Spleen (tissue), 11 donors: ENCODE results near the gene TOP3A. TPM values are rescaled to one million over a fixed set of nuclear protein-coding genes. Genes with fewer than 3 reads are reported as not detected.

Experiments
- DNase-seq: peaks from one replicate; pipeline ENCODE4 v3.0.0-alpha.2; 2020
- H3K27ac ChIP-seq, 8 donors: fragments of 200-600 bp; sonication (generic) in 7 of 8; 1 replicate in 4 of 8; 2 replicates in 4 of 8; pipeline versions ENCODE4 v1.5.0 to v1.8.0; 2016 to 2021; ENCODE audit warnings: inconsistent platforms in 4 of 8, mild to moderate bottlenecking in 4 of 8, moderate library complexity in 1 of 8
- H3K27me3 ChIP-seq, 7 donors: fragments of 200-600 bp; sonication (generic) in 6 of 7; replicated peaks in 1 of 7; 1 replicate in 4 of 7; 2 replicates in 3 of 7; pipeline versions ENCODE4 v1.5.0 to v1.8.0; 2016 to 2021; ENCODE audit warnings: inconsistent platforms in 3 of 7, mild to moderate bottlenecking in 1 of 7
- H3K36me3 ChIP-seq, 6 donors: fragments of 200-600 bp; sonication (generic) in 5 of 6; 1 replicate in 4 of 6; 2 replicates in 2 of 6; pipeline versions ENCODE4 v1.5.0 to v1.8.0; 2016 to 2021; ENCODE audit warnings: inconsistent platforms in 2 of 6
- H3K4me1 ChIP-seq, 6 donors: fragments of 200-600 bp; sonication (generic) in 5 of 6; 1 replicate in 3 of 6; 2 replicates in 3 of 6; pipeline versions ENCODE4 v1.5.0 to v1.8.0; 2016 to 2021; ENCODE audit warnings: inconsistent platforms in 3 of 6
- H3K4me3 ChIP-seq, 8 donors: fragments of 200-600 bp; sonication (generic) in 7 of 8; 1 replicate in 4 of 8; 2 replicates in 4 of 8; pipeline versions ENCODE4 v1.5.0 to v1.8.0; 2016 to 2021; ENCODE audit warnings: inconsistent platforms in 4 of 8, mild to moderate bottlenecking in 4 of 8, moderate library complexity in 2 of 8
- H3K9me3 ChIP-seq, 8 donors: fragments of 200-600 bp; sonication (generic) in 7 of 8; 1 replicate in 4 of 8; 2 replicates in 4 of 8; pipeline versions ENCODE4 v1.5.0 to v1.8.0; 2016 to 2021; ENCODE audit warnings: inconsistent platforms in 4 of 8
- CTCF ChIP-seq, 11 experiments: fragments of 200-600 bp in 7 of 11; fragments of 450-650 bp in 4 of 11; sonication (generic) in 4 of 11; IDR thresholded peaks in 8 of 11; conservative IDR thresholded peaks in 3 of 11; 1 replicate in 7 of 11; 2 replicates in 4 of 11; pipeline versions ENCODE4 v1.4.0 to v1.8.0; 2016 to 2021; ENCODE audit warnings: antibody characterized with exemption in 11 of 11, inconsistent platforms in 4 of 11, mild to moderate bottlenecking in 1 of 11
- POLR2A ChIP-seq, 3 donors: fragments of 450-650 bp; IDR thresholded peaks; one replicate each; pipeline ENCODE4 v1.5.1; 2017; ENCODE audit warnings: antibody characterized with exemption in 3 of 3, mild to moderate bottlenecking in 1 of 3
- POLR2AphosphoS5 ChIP-seq, 3 donors: sonication (generic); formaldehyde crosslinking; IDR thresholded peaks; one replicate each; pipeline ENCODE4 v1.5.1; 2017; ENCODE audit warnings: antibody characterized with exemption in 3 of 3
- WGBS, 5 donors: extraction: QIAGEN DNeasy Blood & Tissue Kit in 3 of 5; methylation state at CpG; one replicate each; pipeline versions ENCODE4 v1.1.5 to v1.1.7; 2013 to 2018; 5-methylcytosine and 5-hydroxymethylcytosine counted together
- intact Hi-C: fragments of 100-400 bp; cut with DNase I; formaldehyde crosslinking; loops from one replicate; pipeline ENCODE4 v1.15.0; 2023; ENCODE audit warnings: low total_unique reads
- polyA plus RNA-seq, 3 donors: library from polyadenylated mRNA; stranded (reverse); fragments of 200-250 nt; gene quantifications; one replicate each; pipeline ENCODE4 v1.2.1, GENCODE V29; 2013
- total RNA-seq, 7 donors: library from RNA; depleted of rRNA in 3 of 7; stranded (reverse); fragments of >200 nt in 3 of 7; fragmentation: NEBNext Ultra II Directional in 4 of 7; extraction: Animal tissue kit (Norgen Biotek cat#: 25700) in 4 of 7; gene quantifications; one replicate each; pipeline versions ENCODE4 v1.1.0 to v1.2.1, GENCODE V29; 2016 to 2021
- donor health status: healthy with polysubstance abuse.
- donor health status: DM: no; HTN: no; CAD: no; lungs with moderate emphysema.
- donor health status: DM: no; HTN: no; CAD: no.
- donor health status: Bipolar disorder and iron deficiency.
- donor health status: healthy.
- donor health status: DM: no; HTN: no; CAD: no.
- donor health status: DM: yes; HTN: yes; CAD: no.

TOP3A gene
- total and polyA plus RNA-seq, 10 donors: 9.8 to 60.1 (median 43.9) TPM

GRCh38 chr17:18326572-18326971 lies 11.8 kb upstream of the TOP3A start:
- TF ChIP-seq POLR2AphosphoS5 (IDR thresholded peaks at IDR 0.05): peak in 2 of 3 donors; percentile 40 to 57
- TF ChIP-seq CTCF (IDR thresholded peaks at IDR 0.05 in 8 of 11, conservative IDR thresholded peaks at IDR 0.05 in 3 of 11): no peak
- WGBS, 5 donors: 94 to 98% (median 95%) methylated on average over 6 of the region's 6 CpGs
- no peaks in the 10 kb centered on the region for H3K9me3 ChIP-seq
- peaks cover 8 to 100% (median 78%) of the 10 kb centered on the region in 6 donors for H3K36me3 ChIP-seq
- H3K27me3 ChIP-seq: no peaks in the 10 kb centered on the region
- peak overlapping the region in 1 of 8 donors; percentile 14 for H3K27ac ChIP-seq
- H3K4me1 ChIP-seq: peaks cover 4 to 57% (median 41%) of the 10 kb centered on the region in 6 donors
- no peak for DNase-seq
- no peak overlapping the region for H3K4me3 ChIP-seq
- intact Hi-C loops: no loop called here

- intact Hi-C loops: no loop called here
- Histone ChIP-seq H3K4me1 (peaks cover 4 to 62% (median 44%) of the 10 kb centered on the region in 6 donors), H3K27ac (peak overlapping the region in 4 of 8 donors; percentile 14 to 67 (median 46)), H3K9me3 (no peaks in the 10 kb centered on the region), H3K36me3 (peaks cover 8 to 100% (median 80%) of the 10 kb centered on the region in 6 donors), H3K4me3 (no peak overlapping the region), H3K27me3 (no peaks in the 10 kb centered on the region)
- 92 to 98% (median 95%) methylated on average over 2 of the region's 2 CpGs for WGBS, 5 donors
- TF ChIP-seq CTCF (IDR thresholded peaks at IDR 0.05 in 8 of 11, conservative IDR thresholded peaks at IDR 0.05 in 3 of 11) (no peak), POLR2A (IDR thresholded peaks at IDR 0.05) (no peak), POLR2AphosphoS5 (IDR thresholded peaks at IDR 0.05) (no peak)
- no peak for DNase-seq
These were observed 11.2 kb upstream of the TOP3A start for GRCh38 chr17:18326039-18326438.

- WGBS, 5 donors: 81 to 91% (median 83%) methylated on average over 27 of the region's 27 CpGs
- peak overlapping the region in 5 of 8 donors; percentile 34 to 67 (median 57) for H3K27ac ChIP-seq
- intact Hi-C loops: no loop called here
- no peak overlapping the region for H3K4me3 ChIP-seq
- TF ChIP-seq CTCF (IDR thresholded peaks at IDR 0.05 in 8 of 11, conservative IDR thresholded peaks at IDR 0.05 in 3 of 11) (no peak), POLR2AphosphoS5 (IDR thresholded peaks at IDR 0.05) (peak in 2 of 3 donors; percentile 13 to 21), POLR2A (IDR thresholded peaks at IDR 0.05) (no peak)
- H3K27me3 ChIP-seq: no peaks in the 10 kb centered on the region
- H3K9me3 ChIP-seq: no peaks in the 10 kb centered on the region
- DNase-seq: no peak
- H3K36me3 ChIP-seq: peaks cover 8 to 100% (median 73%) of the 10 kb centered on the region in 6 donors
- H3K4me1 ChIP-seq: peaks cover 17 to 79% (median 59%) of the 10 kb centered on the region in 6 donors
These were observed 9.6 kb upstream of the TOP3A start for GRCh38 chr17:18324140-18325050.

GRCh38 chr17:18323507-18324139 lies 8.8 kb upstream of the TOP3A start:
- Histone ChIP-seq H3K36me3 (peaks cover 8 to 100% (median 73%) of the 10 kb centered on the region in 6 donors), H3K27ac (peak overlapping the region in 1 of 8 donors; percentile 67), H3K4me1 (peaks cover 25 to 86% (median 66%) of the 10 kb centered on the region in 6 donors), H3K4me3 (no peak overlapping the region), H3K27me3 (no peaks in the 10 kb centered on the region), H3K9me3 (no peaks in the 10 kb centered on the region)
- peak; percentile 62 for DNase-seq
- TF ChIP-seq POLR2AphosphoS5 (IDR thresholded peaks at IDR 0.05): peak in 2 of 3 donors; percentile 7 to 65
- TF ChIP-seq POLR2A (IDR thresholded peaks at IDR 0.05): no peak
- TF ChIP-seq CTCF (IDR thresholded peaks at IDR 0.05 in 8 of 11, conservative IDR thresholded peaks at IDR 0.05 in 3 of 11): no peak
- 87 to 94% (median 91%) methylated on average over 10 to 16 of the region's 16 CpGs for WGBS, 5 donors
- intact Hi-C loops: no loop called here
